A673 (cell line): ENCODE results near the gene CYP19A1. TPM values are rescaled to one million over a fixed set of nuclear protein-coding genes. Genes with fewer than 3 reads are reported as not detected.

Experiments
- BruUV-seq: library from RNA; stranded (reverse); fragments of 400-500 nt; replicated peaks from 2 replicates; lab custom pipeline; 2021; lab: Mats Ljungman, UMichigan
- CTCF ChIA-PET: fragments of 300-600 bp; sonication (Branson Sonifier 250); formaldehyde crosslinking; loops from one replicate; lab custom pipeline; 2022; ENCODE audit warnings: antibody characterized with exemption; lab: Charles Lee
- POLR2A ChIA-PET: fragments of 300-600 bp; sonication (Branson Sonifier 250); formaldehyde crosslinking; loops from one replicate; lab custom pipeline; 2022; ENCODE audit warnings: antibody characterized with exemption; ENCODE audit not compliant: low non-redundant PET; lab: Charles Lee
- DNase-seq: peaks from one replicate; pipeline ENCODE4 v3.0.0-alpha.2; 2015; ENCODE audit warnings: low spot score
- H3K27ac ChIP-seq: fragments of 200-600 bp; sonication (generic); 2 replicates; pipeline ENCODE4 v1.5.1; 2016; ENCODE audit warnings: mixed run types, low read depth, mild to moderate bottlenecking, mixed read lengths, antibody characterized with exemption, low read length; ENCODE audit not compliant: poor library complexity, severe bottlenecking
- H3K27me3 ChIP-seq: fragments of 200-600 bp; sonication (generic); replicated peaks from 2 replicates; pipeline ENCODE4 v1.6.1; 2017; ENCODE audit warnings: mixed run types, low read depth, mild to moderate bottlenecking, mixed read lengths, antibody characterized with exemption, low read length; ENCODE audit not compliant: insufficient read depth, poor library complexity
- H3K36me3 ChIP-seq: fragments of 200-600 bp; sonication (generic); 2 replicates; pipeline ENCODE4 v1.6.1; 2016; ENCODE audit warnings: mixed run types, mild to moderate bottlenecking, mixed read lengths, antibody characterized with exemption, low read length; ENCODE audit not compliant: insufficient read depth, poor library complexity, severe bottlenecking
- H3K4me1 ChIP-seq: fragments of 200-600 bp; sonication (generic); 2 replicates; pipeline ENCODE4 v1.6.1; 2017; ENCODE audit warnings: mixed run types, mild to moderate bottlenecking, mixed read lengths, antibody characterized with exemption, low read length; ENCODE audit not compliant: insufficient read depth, poor library complexity, severe bottlenecking
- H3K4me3 ChIP-seq: fragments of 200-600 bp; sonication (generic); 2 replicates; pipeline ENCODE4 v1.5.1; 2016; ENCODE audit warnings: low read depth, mixed run types, mild to moderate bottlenecking, mixed read lengths, low read length; ENCODE audit not compliant: poor library complexity, severe bottlenecking
- H3K9me3 ChIP-seq: fragments of 200-600 bp; sonication (generic); 2 replicates; pipeline ENCODE4 v1.6.1; 2016; ENCODE audit warnings: mixed run types, low read depth, mild to moderate bottlenecking, mixed read lengths, antibody characterized with exemption, low read length; ENCODE audit not compliant: poor library complexity, severe bottlenecking
- EZH2 ChIP-seq: fragments of 200-600 bp; sonication (generic); IDR thresholded peaks from 2 replicates; pipeline ENCODE4 v1.6.1; 2017; ENCODE audit warnings: borderline replicate concordance, low read depth, mild to moderate bottlenecking, mixed read lengths, antibody characterized with exemption, low read length; ENCODE audit not compliant: poor library complexity, severe bottlenecking
- intact Hi-C: fragments of 100-400 bp; cut with micrococcal nuclease; formaldehyde crosslinking; loops from one replicate; pipeline ENCODE4 v1.10.0; 2022; ENCODE audit not compliant: unreplicated experiment
- total RNA-seq: library from RNA; stranded (reverse); gene quantifications from 2 replicates; pipeline ENCODE4 v1.2.3, GENCODE V29; 2021
- TF ChIP-seq, protein P1 (sequence below): fragments of 300-800, 200-600 bp; sonication (generic); conservative IDR thresholded peaks from 2 replicates; pipeline ENCODE4 v1.5.1; 2017; ENCODE audit warnings: low read depth, mild to moderate bottlenecking, antibody characterized with exemption, low read length, moderate library complexity, mixed read lengths

CYP19A1 gene
- total RNA-seq, 1 experiment from 2014 or later = 0.80 TPM

DNA sequence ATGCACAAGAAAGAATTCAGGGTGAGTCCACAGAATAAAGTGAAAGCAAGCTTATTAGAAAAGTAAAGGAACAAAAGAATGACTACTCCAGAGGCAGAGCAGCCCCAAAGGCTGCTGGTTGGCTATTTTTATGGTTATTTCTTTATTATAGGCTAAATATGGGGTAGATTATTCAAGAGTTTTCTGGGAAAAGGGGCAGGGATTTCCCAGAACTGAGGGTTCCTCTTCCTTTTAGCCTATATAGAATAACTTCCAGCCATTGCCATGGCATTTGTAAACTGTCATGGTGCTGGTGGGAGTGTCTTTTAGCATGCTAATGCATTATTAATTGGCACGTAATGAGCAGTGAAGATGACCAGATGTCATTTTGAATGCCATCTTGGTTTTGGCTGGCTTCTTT, 16.7 kb upstream of the CYP19A1 start:
- H3K27ac ChIP-seq = no peak overlapping the region
- no peak overlapping the region for H3K4me3 ChIP-seq
- intact Hi-C loops = no loop called here
- ChIA-PET POLR2A (no interaction called here), CTCF (no interaction called here)
- TF ChIP-seq EZH2 = no peak
- TF ChIP-seq, protein P1, sequence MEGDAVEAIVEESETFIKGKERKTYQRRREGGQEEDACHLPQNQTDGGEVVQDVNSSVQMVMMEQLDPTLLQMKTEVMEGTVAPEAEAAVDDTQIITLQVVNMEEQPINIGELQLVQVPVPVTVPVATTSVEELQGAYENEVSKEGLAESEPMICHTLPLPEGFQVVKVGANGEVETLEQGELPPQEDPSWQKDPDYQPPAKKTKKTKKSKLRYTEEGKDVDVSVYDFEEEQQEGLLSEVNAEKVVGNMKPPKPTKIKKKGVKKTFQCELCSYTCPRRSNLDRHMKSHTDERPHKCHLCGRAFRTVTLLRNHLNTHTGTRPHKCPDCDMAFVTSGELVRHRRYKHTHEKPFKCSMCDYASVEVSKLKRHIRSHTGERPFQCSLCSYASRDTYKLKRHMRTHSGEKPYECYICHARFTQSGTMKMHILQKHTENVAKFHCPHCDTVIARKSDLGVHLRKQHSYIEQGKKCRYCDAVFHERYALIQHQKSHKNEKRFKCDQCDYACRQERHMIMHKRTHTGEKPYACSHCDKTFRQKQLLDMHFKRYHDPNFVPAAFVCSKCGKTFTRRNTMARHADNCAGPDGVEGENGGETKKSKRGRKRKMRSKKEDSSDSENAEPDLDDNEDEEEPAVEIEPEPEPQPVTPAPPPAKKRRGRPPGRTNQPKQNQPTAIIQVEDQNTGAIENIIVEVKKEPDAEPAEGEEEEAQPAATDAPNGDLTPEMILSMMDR = no peak
- H3K4me1 ChIP-seq = no peaks in the 10 kb centered on the region
- BruUV-seq = no TSS peak
- H3K27me3 ChIP-seq = no peaks in the 10 kb centered on the region
- no peaks in the 10 kb centered on the region for H3K36me3 ChIP-seq
- no peaks in the 10 kb centered on the region for H3K9me3 ChIP-seq
- DNase-seq = no peak

DNA sequence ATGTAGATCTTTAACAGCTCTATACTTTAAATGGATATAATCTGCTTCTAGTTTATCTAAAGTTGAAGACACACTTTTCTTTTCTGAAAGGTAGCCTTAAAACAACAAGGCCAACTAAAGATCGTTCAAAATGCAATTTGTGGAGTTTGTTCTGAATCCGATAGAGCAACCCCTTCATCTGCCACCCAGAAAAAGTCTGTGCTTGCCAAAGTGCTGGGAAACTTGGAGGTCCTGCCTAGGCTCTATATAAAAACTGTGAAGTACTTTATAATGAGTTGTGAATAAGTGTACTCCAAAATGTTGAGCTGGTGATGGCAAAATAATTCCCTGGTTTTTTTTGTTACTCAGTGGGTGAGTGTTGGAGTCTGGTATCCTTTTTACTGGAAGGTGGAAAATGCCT, 15.6 kb upstream of the CYP19A1 start:
- intact Hi-C loops = no loop called here
- DNase-seq = no peak
- ChIA-PET POLR2A (no interaction called here), CTCF (no interaction called here)
- Histone ChIP-seq H3K9me3 (no peaks in the 10 kb centered on the region), H3K4me1 (no peaks in the 10 kb centered on the region), H3K27ac (no peak overlapping the region), H3K36me3 (no peaks in the 10 kb centered on the region), H3K4me3 (no peak overlapping the region), H3K27me3 (no peaks in the 10 kb centered on the region)
- TF ChIP-seq, protein P1 = no peak
- TF ChIP-seq EZH2 = no peak
- BruUV-seq = no TSS peak

DNA sequence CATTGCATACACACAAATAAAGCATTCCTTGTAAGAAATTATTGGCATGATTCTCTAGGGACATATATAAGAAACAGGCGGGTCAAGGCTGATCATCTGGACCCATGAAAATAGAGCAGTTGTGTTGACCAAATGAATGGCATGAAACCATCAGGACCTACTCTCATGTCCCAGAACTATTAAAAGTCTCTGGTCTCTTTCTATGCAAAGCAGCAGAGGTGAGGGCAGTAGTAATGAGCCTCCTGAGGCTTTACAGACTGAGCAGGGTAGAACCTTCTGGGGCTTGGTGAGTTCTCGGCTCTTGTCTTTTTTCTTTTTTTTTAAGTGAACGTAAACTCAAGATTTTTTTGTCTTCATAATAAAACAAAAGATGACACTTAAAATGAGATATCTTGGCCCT, 12.3 kb upstream of the CYP19A1 start:
- H3K9me3 ChIP-seq = no peaks in the 10 kb centered on the region
- H3K27ac ChIP-seq = no peak overlapping the region
- no peaks in the 10 kb centered on the region for H3K27me3 ChIP-seq
- POLR2A ChIA-PET = no interaction called here
- DNase-seq = no peak
- no peak overlapping the region for H3K4me3 ChIP-seq
- no peaks in the 10 kb centered on the region for H3K4me1 ChIP-seq
- intact Hi-C loops = no loop called here
- CTCF ChIA-PET = no interaction called here
- no TSS peak for BruUV-seq
- TF ChIP-seq, protein P1 = no peak
- H3K36me3 ChIP-seq = no peaks in the 10 kb centered on the region
